Stimulated activated CD8-positive, alpha-beta memory T cell treated with anti-CD3 and anti-CD28 coated beads, Interleukin-15, amount 100 ng/mL, for 1 hour (primary cell): ENCODE results near the gene WFDC10A.
"Not testable (repeated sequence)": the region's sequence is repeated elsewhere in the genome, so short reads cannot be mapped to it uniquely, and the experiment has no call there.

Experiments used
- DNase-seq: peaks from one replicate; pipeline ENCODE4 v3.0.0-alpha.2; 2020; ENCODE audit warnings: low read depth

The WFDC10A gene

GRCh38 chr20:45629496-45630100, at the start of gene WFDC10A:
TSS of gene WFDC10A (plus strand) at chr20:45629739. CDS start at chr20:45629814, 75 bp downstream.
- DNase-seq, result no peak

GRCh38 chr20:45581702-45582101, 47.8 kb upstream of the WFDC10A start:
- DNase-seq, result no peak

GRCh38 chr20:45583502-45583901, 46.0 kb upstream of the WFDC10A start:
- DNase-seq, result no peak

- not testable (repeated sequence) for DNase-seq
These were observed 45.2 kb upstream of the WFDC10A start for GRCh38 chr20:45584294-45584693.

GRCh38 chr20:45585986-45586385, 43.6 kb upstream of the WFDC10A start:
- DNase-seq, result not testable (repeated sequence)

- no peak for DNase-seq
These were observed 40.7 kb upstream of the WFDC10A start for GRCh38 chr20:45588800-45589199.

- no peak for DNase-seq
These were observed 39.8 kb upstream of the WFDC10A start for GRCh38 chr20:45589725-45590124.

- no peak for DNase-seq
These were observed 36.9 kb upstream of the WFDC10A start for GRCh38 chr20:45592574-45593189.

- no peak for DNase-seq
These were observed 36.0 kb upstream of the WFDC10A start for GRCh38 chr20:45593498-45593897.

GRCh38 chr20:45595235-45595634, 34.3 kb upstream of the WFDC10A start:
- DNase-seq, result no peak

GRCh38 chr20:45607810-45608209, 21.7 kb upstream of the WFDC10A start:
- no peak for DNase-seq

- DNase-seq, result no peak
These were observed 18.5 kb upstream of the WFDC10A start for GRCh38 chr20:45611054-45611453.

- DNase-seq, result no peak
These were observed 17.2 kb upstream of the WFDC10A start for GRCh38 chr20:45612314-45612713.

- DNase-seq, result no peak
These were observed 11.9 kb upstream of the WFDC10A start for GRCh38 chr20:45617591-45617990.

GRCh38 chr20:45621593-45621992, 7.9 kb upstream of the WFDC10A start:
- DNase-seq, result no peak

- DNase-seq, result no peak
These were observed 3.0 kb upstream of the WFDC10A start for GRCh38 chr20:45626540-45626939.

- DNase-seq, result no peak
These were observed 832 bp downstream of the WFDC10A start for GRCh38 chr20:45630371-45630770.

GRCh38 chr20:45631184-45631583, 1.6 kb downstream of the WFDC10A start, which contains the start of gene WFDC9:
TSS of gene WFDC9 (minus strand) at chr20:45631284. CDS start at chr20:45610181, 21,103 bp downstream.
- DNase-seq, result no peak

- no peak for DNase-seq
These were observed 7.0 kb downstream of the WFDC10A start for GRCh38 chr20:45636513-45636912.

GRCh38 chr20:45639687-45640086, 10.1 kb downstream of the WFDC10A start:
- no peak for DNase-seq

- not testable (repeated sequence) for DNase-seq
These were observed 11.5 kb downstream of the WFDC10A start for GRCh38 chr20:45641076-45641475.

- not testable (repeated sequence) for DNase-seq
These were observed 16.3 kb downstream of the WFDC10A start for GRCh38 chr20:45645869-45646268.

GRCh38 chr20:45646875-45647274, 17.3 kb downstream of the WFDC10A start:
- DNase-seq, result no peak
